Measurements from ENCODE around the gene EXOSC1. TPM values are rescaled to one million over a fixed set of nuclear protein-coding genes. Genes with fewer than 3 reads are reported as not detected.

Gene EXOSC1
- total RNA-seq, 2 experiments from 2014 or later, result 28.8 to 29.7 TPM

DNA sequence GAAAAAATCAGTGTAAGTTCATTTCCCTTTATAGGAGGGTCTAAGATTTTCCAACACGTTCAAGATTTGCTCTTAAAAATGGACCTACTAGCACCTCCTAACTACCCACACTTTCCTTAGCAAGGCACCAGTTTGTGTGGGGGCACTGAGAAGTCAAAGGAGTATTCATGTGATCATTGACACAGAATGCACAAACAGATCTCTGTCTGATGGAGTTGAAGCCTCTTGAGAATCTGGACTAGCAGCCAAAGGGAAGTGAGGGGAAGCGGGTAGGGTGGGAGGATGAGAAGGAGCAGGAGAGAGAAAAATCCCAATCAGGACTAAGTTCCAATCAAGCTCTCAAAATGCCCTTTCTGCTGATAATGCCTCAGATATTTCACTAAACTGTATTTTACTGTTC is 48.3 kb upstream of the EXOSC1 start:
- ChIA-PET POLR2A (no interaction called here), CTCF (interaction anchor here (1.3 kb wide), 1 partner anchor 30 kb away, joined by 3 read pairs; no protein-coding TSS in a partner anchor)
- TF ChIP-seq, protein P1, sequence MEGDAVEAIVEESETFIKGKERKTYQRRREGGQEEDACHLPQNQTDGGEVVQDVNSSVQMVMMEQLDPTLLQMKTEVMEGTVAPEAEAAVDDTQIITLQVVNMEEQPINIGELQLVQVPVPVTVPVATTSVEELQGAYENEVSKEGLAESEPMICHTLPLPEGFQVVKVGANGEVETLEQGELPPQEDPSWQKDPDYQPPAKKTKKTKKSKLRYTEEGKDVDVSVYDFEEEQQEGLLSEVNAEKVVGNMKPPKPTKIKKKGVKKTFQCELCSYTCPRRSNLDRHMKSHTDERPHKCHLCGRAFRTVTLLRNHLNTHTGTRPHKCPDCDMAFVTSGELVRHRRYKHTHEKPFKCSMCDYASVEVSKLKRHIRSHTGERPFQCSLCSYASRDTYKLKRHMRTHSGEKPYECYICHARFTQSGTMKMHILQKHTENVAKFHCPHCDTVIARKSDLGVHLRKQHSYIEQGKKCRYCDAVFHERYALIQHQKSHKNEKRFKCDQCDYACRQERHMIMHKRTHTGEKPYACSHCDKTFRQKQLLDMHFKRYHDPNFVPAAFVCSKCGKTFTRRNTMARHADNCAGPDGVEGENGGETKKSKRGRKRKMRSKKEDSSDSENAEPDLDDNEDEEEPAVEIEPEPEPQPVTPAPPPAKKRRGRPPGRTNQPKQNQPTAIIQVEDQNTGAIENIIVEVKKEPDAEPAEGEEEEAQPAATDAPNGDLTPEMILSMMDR (IDR thresholded peaks at IDR 0.05), result no peak
- H3K4me1 ChIP-seq (ENCODE audit: insufficient read depth, low read length), result peaks cover 35% of the 10 kb centered on the region
- peak overlapping the region; percentile 91 for H3K27ac Mint-ChIP-seq
- no peaks in the 10 kb centered on the region for H3K9me3 ChIP-seq (ENCODE audit: control insufficient read depth in 1 of 2, insufficient read depth in 1 of 2, low read length in 2 of 2)
- no peaks in the 10 kb centered on the region for H3K27me3 Mint-ChIP-seq
- H3K4me1 Mint-ChIP-seq (ENCODE audit: low read depth), result peaks cover 62% of the 10 kb centered on the region
- H3K4me3 ChIP-seq (ENCODE audit: low read length), result no peak overlapping the region
- peak overlapping the region; percentile 12 for H3K4me3 Mint-ChIP-seq
- intact Hi-C loops (cut with DNase I, micrococcal nuclease), result loop anchor here (2.0 to 10.0 kb wide), 2 partner anchors 31 to 1931 kb away; no protein-coding TSS in a partner anchor
- H3K36me3 ChIP-seq (ENCODE audit: insufficient read depth, low read length), result peaks cover 5% of the 10 kb centered on the region
- no peaks in the 10 kb centered on the region for H3K9me3 Mint-ChIP-seq
- no peak overlapping the region for H3K27ac ChIP-seq (ENCODE audit: low read depth in 1 of 2, low read length in 2 of 2)
- no peak for DNase-seq
- H3K27me3 ChIP-seq (ENCODE audit: control insufficient read depth in 1 of 2, insufficient read depth in 2 of 2, low read length in 2 of 2), result no peaks in the 10 kb centered on the region
- H3K36me3 Mint-ChIP-seq (ENCODE audit: low read depth), result peaks cover 40% of the 10 kb centered on the region
- ATAC-seq (ENCODE audit: poor library complexity), result no peak

DNA sequence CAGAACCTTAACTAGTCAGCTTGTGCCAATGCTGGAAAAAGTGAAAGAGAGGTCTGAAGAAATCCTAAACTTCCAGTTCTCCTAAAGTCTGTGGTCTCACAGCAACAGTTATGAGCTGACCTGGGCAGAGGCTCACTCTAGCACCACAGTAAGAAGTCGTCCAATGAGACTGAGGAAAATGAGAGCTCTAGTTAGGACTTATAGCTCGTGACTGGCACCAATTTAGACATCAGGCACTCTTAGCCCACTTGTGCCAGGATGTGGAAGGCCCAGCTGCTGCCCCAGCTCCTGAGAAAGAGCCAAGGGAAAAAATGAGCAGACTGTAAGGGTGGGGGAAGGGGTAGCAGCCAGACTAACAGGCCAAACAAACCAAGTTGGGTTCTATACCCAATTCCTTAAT is 44.8 kb upstream of the EXOSC1 start:
- Histone ChIP-seq H3K4me1 (ENCODE audit: insufficient read depth, low read length) (peaks cover 16% of the 10 kb centered on the region), H3K36me3 (ENCODE audit: insufficient read depth, low read length) (peaks cover 12% of the 10 kb centered on the region), H3K27ac (ENCODE audit: low read depth in 1 of 2, low read length in 2 of 2) (no peak overlapping the region), H3K9me3 (ENCODE audit: control insufficient read depth in 1 of 2, insufficient read depth in 1 of 2, low read length in 2 of 2) (no peaks in the 10 kb centered on the region), H3K27me3 (ENCODE audit: control insufficient read depth in 1 of 2, insufficient read depth in 2 of 2, low read length in 2 of 2) (no peaks in the 10 kb centered on the region), H3K4me3 (ENCODE audit: low read length) (no peak overlapping the region)
- intact Hi-C loops (cut with DNase I, micrococcal nuclease), result loop anchor here in 1 of 2 experiments (10.0 kb wide), 1 partner anchor 1934 kb away; no protein-coding TSS in a partner anchor
- POLR2A ChIA-PET, result interaction anchor here (0.6 to 1.4 kb wide), 3 partner anchors 8 to 73 kb away, joined by 3 to 5 read pairs (median 3); partner anchors contain the start of gene UBTD1
- H3K4me3 Mint-ChIP-seq, result peak overlapping the region; percentile 51
- no peak overlapping the region for H3K27ac Mint-ChIP-seq
- no peaks in the 10 kb centered on the region for H3K27me3 Mint-ChIP-seq
- CTCF ChIA-PET, result no interaction called here
- no peaks in the 10 kb centered on the region for H3K9me3 Mint-ChIP-seq
- ATAC-seq (ENCODE audit: poor library complexity) (no peak), DNase-seq (no peak)
- H3K4me1 Mint-ChIP-seq (ENCODE audit: low read depth), result peaks cover 50% of the 10 kb centered on the region
- TF ChIP-seq, protein P1 (IDR thresholded peaks at IDR 0.05), result no peak
- H3K36me3 Mint-ChIP-seq (ENCODE audit: low read depth), result peaks cover 38% of the 10 kb centered on the region

DNA sequence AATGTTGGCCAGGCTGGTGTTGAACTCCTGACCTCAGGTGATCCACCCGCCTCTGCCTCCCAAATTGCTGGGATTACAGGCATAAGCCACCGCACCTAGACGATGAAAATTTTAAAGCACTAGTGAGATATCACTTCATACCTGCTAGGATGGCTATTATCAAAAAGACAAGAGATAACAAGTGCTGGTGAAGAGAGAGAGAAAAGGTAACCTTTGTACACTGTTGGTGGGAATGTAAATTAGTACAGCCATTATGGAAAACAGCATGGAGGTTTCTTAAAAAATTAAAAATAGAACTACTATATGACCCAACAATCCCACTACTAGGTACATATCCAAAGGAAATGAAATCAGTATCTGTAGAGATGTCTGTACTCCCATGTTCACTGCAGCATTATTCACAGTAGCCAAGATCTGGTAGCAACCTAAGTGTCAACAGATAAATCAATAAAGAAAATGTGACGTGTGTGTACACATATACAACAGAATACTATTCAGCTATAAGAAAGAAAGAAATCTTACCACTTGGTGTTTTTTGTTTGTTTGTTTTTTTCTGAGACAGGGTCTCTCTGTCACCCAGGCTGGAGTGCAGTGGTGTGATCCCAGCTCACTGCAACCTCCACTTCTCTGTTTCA is 40.0 kb upstream of the EXOSC1 start:
- no peaks in the 10 kb centered on the region for H3K27me3 ChIP-seq (ENCODE audit: control insufficient read depth in 1 of 2, insufficient read depth in 2 of 2, low read length in 2 of 2)
- intact Hi-C loops (cut with DNase I, micrococcal nuclease), result no loop called here
- H3K36me3 ChIP-seq (ENCODE audit: insufficient read depth, low read length), result peaks cover 37% of the 10 kb centered on the region
- ChIA-PET POLR2A (no interaction called here), CTCF (no interaction called here)
- TF ChIP-seq, protein P1 (IDR thresholded peaks at IDR 0.05), result no peak
- Mint-ChIP-seq H3K4me1 (ENCODE audit: low read depth) (peaks cover 31% of the 10 kb centered on the region), H3K27me3 (no peaks in the 10 kb centered on the region), H3K36me3 (ENCODE audit: low read depth) (peaks cover 48% of the 10 kb centered on the region), H3K4me3 (no peak overlapping the region), H3K9me3 (no peaks in the 10 kb centered on the region), H3K27ac (no peak overlapping the region)
- no peak overlapping the region for H3K27ac ChIP-seq (ENCODE audit: low read depth in 1 of 2, low read length in 2 of 2)
- DNase-seq (no peak), ATAC-seq (ENCODE audit: poor library complexity) (no peak)
- no peaks in the 10 kb centered on the region for H3K9me3 ChIP-seq (ENCODE audit: control insufficient read depth in 1 of 2, insufficient read depth in 1 of 2, low read length in 2 of 2)
- H3K4me3 ChIP-seq (ENCODE audit: low read length), result no peak overlapping the region
- H3K4me1 ChIP-seq (ENCODE audit: insufficient read depth, low read length), result peaks cover 4% of the 10 kb centered on the region

Data from CD4-positive, alpha-beta T cell (primary cell).